GM12878 (cell line): Measurements from ENCODE around the gene RNF166. TPM values are rescaled to one million over a fixed set of nuclear protein-coding genes. Genes with fewer than 3 reads are reported as not detected.

Experiments
- ATAC-seq: fragments of 200-7000 bp; cut with Tn5 transposase; 3 replicates; pipeline ENCODE4 v1.9.1; 2020; ENCODE audit warnings: mild to moderate bottlenecking, moderate library complexity
- BruUV-seq: library from RNA; stranded (reverse); fragments of 400-500 nt; replicated peaks from 2 replicates; lab custom pipeline; 2021; lab: Mats Ljungman, UMichigan
- CTCF ChIA-PET: fragments of 300-600 bp; sonication (Branson Sonifier 250); formaldehyde crosslinking; extraction: SDS; loops from one replicate; lab custom pipeline; 2021; ENCODE audit warnings: inconsistent platforms; lab: Yijun Ruan, JAX
- POLR2A ChIA-PET: fragments of 350-600 bp; formaldehyde crosslinking; extraction: SDS; loops from one replicate; lab custom pipeline; 2021; ENCODE audit warnings: inconsistent platforms; lab: Charles Lee
- RAD21 ChIA-PET: fragments of 300-600 bp; sonication (Branson Sonifier 250); formaldehyde crosslinking; loops from one replicate; lab custom pipeline; 2023; ENCODE audit warnings: antibody characterized with exemption; ENCODE audit not compliant: unreplicated experiment; lab: Charles Lee
- SMC1A ChIA-PET: fragments of 300-600 bp; sonication (Branson Sonifier 250); formaldehyde crosslinking; loops from one replicate; lab custom pipeline; 2023; ENCODE audit not compliant: unreplicated experiment, uncharacterized antibody; lab: Charles Lee
- DNase-seq: peaks from one replicate; pipeline ENCODE4 v3.0.0-alpha.2; 2011; ENCODE audit warnings: low read depth, low spot score
- FAIRE-seq: peaks from 3 replicates; lab custom pipeline; 2011; peaks lifted over from hg19 to GRCh38; lab: Jason Lieb, UNC
- H2AFZ ChIP-seq: 2 replicates; pipeline ENCODE4 v1.6.0; 2011; ENCODE audit warnings: low read depth, low read length, control low read depth; ENCODE audit not compliant: control insufficient read depth
- H3K27ac ChIP-seq: 2 replicates; pipeline ENCODE4 v1.5.1; 2011; ENCODE audit warnings: control low read depth; ENCODE audit not compliant: control insufficient read depth, insufficient read depth
- H3K27me3 ChIP-seq, 2 experiments: replicated peaks in 1 of 2; 2 replicates each; pipeline versions ENCODE4 v1.6.0 to v1.6.1; 2011; ENCODE audit warnings: low read length in 1 of 2; ENCODE audit not compliant: control insufficient read depth in 2 of 2, insufficient read depth in 2 of 2
- H3K36me3 ChIP-seq, 2 experiments: 2 replicates each; pipeline ENCODE4 v1.5.1; 2011; ENCODE audit warnings: low read length in 1 of 2; ENCODE audit not compliant: control insufficient read depth in 2 of 2, insufficient read depth in 2 of 2
- H3K4me1 ChIP-seq: 2 replicates; pipeline ENCODE4 v1.6.1; 2011; ENCODE audit warnings: mild to moderate bottlenecking, low read length, moderate library complexity, mixed read lengths; ENCODE audit not compliant: control insufficient read depth, insufficient read depth
- H3K4me2 ChIP-seq: 2 replicates; pipeline ENCODE4 v1.6.0; 2011; ENCODE audit warnings: control low read depth; ENCODE audit not compliant: control insufficient read depth, insufficient read depth
- H3K4me3 ChIP-seq: fragments of 200-600 bp; sonication (generic); 2 replicates; pipeline ENCODE4 v1.5.1; 2016
- H3K79me2 ChIP-seq: 2 replicates; pipeline ENCODE4 v1.6.0; 2011; ENCODE audit warnings: low read length; ENCODE audit not compliant: control insufficient read depth, insufficient read depth
- H3K9ac ChIP-seq: 2 replicates; pipeline ENCODE4 v1.8.0; 2011; ENCODE audit warnings: low read length, control low read depth, mixed read lengths; ENCODE audit not compliant: control insufficient read depth, insufficient read depth
- H3K9me3 ChIP-seq: replicated peaks from 3 replicates; pipeline ENCODE4 v1.5.1; 2011; ENCODE audit warnings: mild to moderate bottlenecking, low read length; ENCODE audit not compliant: control insufficient read depth, insufficient read depth
- H4K20me1 ChIP-seq: 2 replicates; pipeline ENCODE4 v1.6.0; 2011; ENCODE audit not compliant: control insufficient read depth, insufficient read depth
- ATF7 ChIP-seq: fragments of 450-650 bp; IDR thresholded peaks from 2 replicates; pipeline ENCODE4 v1.6.1; 2016; ENCODE audit warnings: low read depth, mild to moderate bottlenecking
- BCL11A ChIP-seq: IDR thresholded peaks from 2 replicates; pipeline ENCODE4 v1.6.1; 2011; ENCODE audit warnings: low read depth, low read length
- EGR1 ChIP-seq, 2 experiments: IDR thresholded peaks; 1 replicate in 1 of 2; 2 replicates in 1 of 2; pipeline ENCODE4 v1.6.1; 2011 to 2012; ENCODE audit warnings: low read depth in 2 of 2, low read length in 2 of 2, borderline replicate concordance in 1 of 2, mild to moderate bottlenecking in 1 of 2, moderate library complexity in 1 of 2
- FOXK2 ChIP-seq: fragments of 450-650 bp; IDR thresholded peaks from 2 replicates; pipeline ENCODE4 v1.6.1; 2017; ENCODE audit warnings: mild to moderate bottlenecking, moderate library complexity
- MEF2A ChIP-seq: IDR thresholded peaks from 2 replicates; pipeline ENCODE4 v1.6.1; 2011; ENCODE audit warnings: low read depth, mild to moderate bottlenecking, low read length, moderate library complexity; ENCODE audit not compliant: insufficient read depth
- MXI1 ChIP-seq: fragments of 150-350 bp; IDR thresholded peaks from 2 replicates; pipeline ENCODE4 v1.6.1; 2011; ENCODE audit warnings: low read depth, mild to moderate bottlenecking, inconsistent platforms, low read length, improper control_type of control experiment
- MYB ChIP-seq: fragments of 150-350 bp; IDR thresholded peaks from 2 replicates; pipeline ENCODE4 v1.6.1; 2014; ENCODE audit warnings: mild to moderate bottlenecking, low read depth, low read length, borderline replicate concordance
- NFIC ChIP-seq: IDR thresholded peaks from 2 replicates; pipeline ENCODE4 v1.6.1; 2012; ENCODE audit warnings: low read depth, mild to moderate bottlenecking, inconsistent platforms, low read length, moderate library complexity
- POU2F2 ChIP-seq: IDR thresholded peaks from 3 replicates; pipeline ENCODE4 v1.6.1; 2011; ENCODE audit warnings: low read depth, mild to moderate bottlenecking, low read length, borderline replicate concordance
- RAD51 ChIP-seq: fragments of 450-650 bp; IDR thresholded peaks from 2 replicates; pipeline ENCODE4 v1.6.1; 2016; ENCODE audit warnings: moderate library complexity, mild to moderate bottlenecking, inconsistent platforms
- STAT3 ChIP-seq: IDR thresholded peaks from 2 replicates; pipeline ENCODE4 v1.6.1; 2011; ENCODE audit warnings: low read depth, low read length, improper control_type of control experiment
- TBL1XR1 ChIP-seq: IDR thresholded peaks from 2 replicates; pipeline ENCODE4 v1.6.1; 2012; ENCODE audit warnings: low read depth, low read length, improper control_type of control experiment
- TCF7 ChIP-seq: IDR thresholded peaks from 2 replicates; pipeline ENCODE4 v1.6.1; 2014; ENCODE audit warnings: antibody characterized with exemption, borderline replicate concordance
- WGBS: methylation state at CpG from one replicate; pipeline ENCODE4 v1.1.6; 2016; ENCODE audit warnings: low lambda C conversion rate; ENCODE audit not compliant: insufficient replicate concordance, insufficient coverage; ENCODE audit errors: missing lambda C conversion rate; 5-methylcytosine and 5-hydroxymethylcytosine counted together
- in situ Hi-C: fragments of 300-500 bp; cut with MboI; formaldehyde crosslinking; loops from 9 replicates; pipeline ENCODE4 v1.14.3; 2018; ENCODE audit warnings: mixed read lengths
- intact Hi-C: fragments of 100-400 bp; cut with micrococcal nuclease; formaldehyde crosslinking; loops from one replicate; pipeline ENCODE4 v1.14.2; 2022; ENCODE audit not compliant: unreplicated experiment
- polyA plus RNA-seq, 11 experiments: library from polyadenylated mRNA; depleted of rRNA in 4 of 11; unstranded in 6 of 11; stranded (reverse) in 5 of 11; fragments of >200 nt; fragmentation: Nextera tagmentation in 4 of 11; fragmentation: Illumina TruSeq in 1 of 11; extraction: Ambion mirVana in 4 of 11; extraction: Trizol in 1 of 11; gene quantifications; 1 replicate in 1 of 11; 2 replicates in 10 of 11; pipeline versions ENCODE4 v1.2.1 to v1.2.3, GENCODE V29; 2011 to 2016; ENCODE audit warnings: inconsistent platforms in 2 of 11, missing spikeins in 2 of 11, low read depth in 1 of 11
- total RNA-seq, 4 experiments: library from RNA; depleted of rRNA in 3 of 4; stranded (reverse); fragments of >200 nt in 3 of 4; fragmentation: Illumina TruSeq in 1 of 4; extraction: Trizol in 1 of 4; gene quantifications; 2 replicates each; pipeline versions ENCODE4 v1.2.1 to v1.2.3, GENCODE V29; 2013 to 2021
- TF ChIP-seq, protein P1 (sequence below): fragments of 450-650 bp; IDR thresholded peaks from 2 replicates; pipeline ENCODE4 v1.6.1; 2017; ENCODE audit warnings: mild to moderate bottlenecking, moderate library complexity
- TF ChIP-seq, protein P2 (sequence below): fragments of 450-650 bp; IDR thresholded peaks from 2 replicates; pipeline ENCODE4 v1.6.1; 2017; ENCODE audit warnings: mild to moderate bottlenecking, low read depth, inconsistent platforms; ENCODE audit not compliant: poor library complexity, severe bottlenecking

The RNF166 gene
- total and polyA plus RNA-seq, 10 of the 15 experiments (the other 5 are each of a cell fraction or from before 2014, with no cell fraction given), result 0.48 to 32.8 (median 12.1) TPM

DNA sequence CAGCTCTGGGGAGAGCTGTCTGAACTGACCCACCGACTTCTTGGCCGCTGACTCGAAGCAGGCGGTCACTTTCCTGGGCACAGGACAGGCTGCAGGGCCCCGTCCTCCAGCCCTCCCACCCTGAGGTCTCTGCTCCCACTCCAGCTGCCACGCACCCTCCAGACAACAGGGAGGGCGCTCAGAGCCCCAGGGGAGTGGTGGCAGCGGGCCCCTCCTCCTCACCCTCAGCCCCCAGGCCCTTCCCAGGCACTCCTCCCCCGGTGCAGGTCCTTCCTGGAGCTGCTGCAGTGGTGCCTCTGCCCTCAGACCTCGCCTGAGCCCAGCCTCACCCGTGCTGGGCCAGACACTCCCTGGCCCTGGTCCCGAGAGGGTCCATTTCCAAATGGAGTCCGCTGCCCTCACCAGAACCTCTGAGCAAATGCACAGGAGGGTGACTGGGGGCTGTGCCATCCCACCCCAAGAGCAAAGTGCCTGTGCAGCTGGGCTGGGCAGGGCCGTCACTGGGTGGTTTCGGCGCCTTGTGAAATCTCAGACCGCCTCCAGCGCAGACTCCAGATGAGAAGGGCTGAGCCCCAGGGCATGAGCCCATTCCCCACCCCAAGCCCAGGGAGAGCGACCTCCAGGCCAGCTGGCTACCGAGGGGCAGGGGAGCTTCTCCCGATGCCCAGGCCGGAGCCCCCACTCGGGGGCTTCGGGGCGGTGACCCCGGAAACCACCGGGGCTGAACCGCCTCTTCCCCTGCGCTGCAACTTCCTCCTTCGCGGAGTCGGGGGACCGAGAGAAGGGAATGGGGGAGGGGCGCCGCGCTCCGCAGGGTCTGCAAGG lies 56.1 kb downstream of the RNF166 start:
- Histone ChIP-seq H3K36me3 (peaks cover 0 to 8% of the 10 kb centered on the region in 2 experiments), H3K27me3 (no peaks in the 10 kb centered on the region), H3K79me2 (peaks cover 36% of the 10 kb centered on the region), H3K4me3 (peak overlapping the region; percentile 98), H3K9ac (peak overlapping the region; percentile 87), H3K27ac (peak overlapping the region; percentile 96), H3K4me2 (peak overlapping the region; percentile 75), H2AFZ (no peak overlapping the region), H3K9me3 (no peaks in the 10 kb centered on the region), H4K20me1 (peaks cover 5% of the 10 kb centered on the region; the same call in 1 of the 2 replicates), H3K4me1 (peaks cover 22% of the 10 kb centered on the region)
- FAIRE-seq, result peak; percentile 69
- SMC1A ChIA-PET, result interaction anchor here (1.1 to 1.3 kb wide), 2 partner anchors 17 to 55 kb away, joined by 3 to 4 read pairs; no protein-coding TSS in a partner anchor
- in situ Hi-C loops, result no loop called here
- POLR2A ChIA-PET, result interaction anchor here (0.5 to 2.6 kb wide), 10 partner anchors 11 to 160 kb away, joined by 3 to 15 read pairs (median 5); partner anchors contain the start of gene MVD
- 2% methylated on average over 27 of the region's 37 CpGs for WGBS
- CTCF ChIA-PET, result interaction anchor here (0.5 to 1.9 kb wide), 5 partner anchors 17 to 52 kb away, joined by 3 to 5 read pairs (median 3); no protein-coding TSS in a partner anchor
- peak; percentile 38 for ATAC-seq
- no peak for DNase-seq
- RAD21 ChIA-PET, result interaction anchor here (0.5 to 1.7 kb wide), 3 partner anchors 12 to 256 kb away, joined by 3 to 6 read pairs (median 6); partner anchors contain the start of gene IL17C
- intact Hi-C loops, result loop anchor here (2.0 to 5.0 kb wide), 3 partner anchors 31 to 162 kb away; partner anchors contain the start of genes APRT, CTU2 and RNF166
- TSS peak; percentile 63 for BruUV-seq
- TF ChIP-seq MEF2A (no peak), NFIC (no peak), EGR1 (IDR thresholded peaks at IDR 0.05; ENCODE audit: borderline replicate concordance in 1 of 2, low read depth in 2 of 2, low read length in 2 of 2) (0 out of 3 replicates have a peak, but pooled peaks of 1 of the 2 experiments have one; percentile 3), POU2F2 (no peak), STAT3 (no peak), BCL11A (no peak), RAD51 (no peak), TBL1XR1 (no peak; the same call in none of the 2 replicates), TCF7 (no peak), MXI1 (peak; percentile 53; the same call in 1 of the 2 replicates), MYB (no peak), ATF7 (no peak), FOXK2 (no peak)
- TF ChIP-seq, protein P1, sequence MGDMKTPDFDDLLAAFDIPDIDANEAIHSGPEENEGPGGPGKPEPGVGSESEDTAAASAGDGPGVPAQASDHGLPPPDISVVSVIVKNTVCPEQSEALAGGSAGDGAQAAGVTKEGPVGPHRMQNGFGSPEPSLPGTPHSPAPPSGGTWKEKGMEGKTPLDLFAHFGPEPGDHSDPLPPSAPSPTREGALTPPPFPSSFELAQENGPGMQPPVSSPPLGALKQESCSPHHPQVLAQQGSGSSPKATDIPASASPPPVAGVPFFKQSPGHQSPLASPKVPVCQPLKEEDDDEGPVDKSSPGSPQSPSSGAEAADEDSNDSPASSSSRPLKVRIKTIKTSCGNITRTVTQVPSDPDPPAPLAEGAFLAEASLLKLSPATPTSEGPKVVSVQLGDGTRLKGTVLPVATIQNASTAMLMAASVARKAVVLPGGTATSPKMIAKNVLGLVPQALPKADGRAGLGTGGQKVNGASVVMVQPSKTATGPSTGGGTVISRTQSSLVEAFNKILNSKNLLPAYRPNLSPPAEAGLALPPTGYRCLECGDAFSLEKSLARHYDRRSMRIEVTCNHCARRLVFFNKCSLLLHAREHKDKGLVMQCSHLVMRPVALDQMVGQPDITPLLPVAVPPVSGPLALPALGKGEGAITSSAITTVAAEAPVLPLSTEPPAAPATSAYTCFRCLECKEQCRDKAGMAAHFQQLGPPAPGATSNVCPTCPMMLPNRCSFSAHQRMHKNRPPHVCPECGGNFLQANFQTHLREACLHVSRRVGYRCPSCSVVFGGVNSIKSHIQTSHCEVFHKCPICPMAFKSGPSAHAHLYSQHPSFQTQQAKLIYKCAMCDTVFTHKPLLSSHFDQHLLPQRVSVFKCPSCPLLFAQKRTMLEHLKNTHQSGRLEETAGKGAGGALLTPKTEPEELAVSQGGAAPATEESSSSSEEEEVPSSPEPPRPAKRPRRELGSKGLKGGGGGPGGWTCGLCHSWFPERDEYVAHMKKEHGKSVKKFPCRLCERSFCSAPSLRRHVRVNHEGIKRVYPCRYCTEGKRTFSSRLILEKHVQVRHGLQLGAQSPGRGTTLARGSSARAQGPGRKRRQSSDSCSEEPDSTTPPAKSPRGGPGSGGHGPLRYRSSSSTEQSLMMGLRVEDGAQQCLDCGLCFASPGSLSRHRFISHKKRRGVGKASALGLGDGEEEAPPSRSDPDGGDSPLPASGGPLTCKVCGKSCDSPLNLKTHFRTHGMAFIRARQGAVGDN, result no peak
- TF ChIP-seq, protein P2, sequence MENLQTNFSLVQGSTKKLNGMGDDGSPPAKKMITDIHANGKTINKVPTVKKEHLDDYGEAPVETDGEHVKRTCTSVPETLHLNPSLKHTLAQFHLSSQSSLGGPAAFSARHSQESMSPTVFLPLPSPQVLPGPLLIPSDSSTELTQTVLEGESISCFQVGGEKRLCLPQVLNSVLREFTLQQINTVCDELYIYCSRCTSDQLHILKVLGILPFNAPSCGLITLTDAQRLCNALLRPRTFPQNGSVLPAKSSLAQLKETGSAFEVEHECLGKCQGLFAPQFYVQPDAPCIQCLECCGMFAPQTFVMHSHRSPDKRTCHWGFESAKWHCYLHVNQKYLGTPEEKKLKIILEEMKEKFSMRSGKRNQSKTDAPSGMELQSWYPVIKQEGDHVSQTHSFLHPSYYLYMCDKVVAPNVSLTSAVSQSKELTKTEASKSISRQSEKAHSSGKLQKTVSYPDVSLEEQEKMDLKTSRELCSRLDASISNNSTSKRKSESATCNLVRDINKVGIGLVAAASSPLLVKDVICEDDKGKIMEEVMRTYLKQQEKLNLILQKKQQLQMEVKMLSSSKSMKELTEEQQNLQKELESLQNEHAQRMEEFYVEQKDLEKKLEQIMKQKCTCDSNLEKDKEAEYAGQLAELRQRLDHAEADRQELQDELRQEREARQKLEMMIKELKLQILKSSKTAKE, result no peak
